ENCODE results near the gene ALAS2. TPM values are rescaled to one million over a fixed set of nuclear protein-coding genes. Genes with fewer than 3 reads are reported as not detected.
A peak's percentile ranks its signal among the peaks of the same experiment; 100 is the strongest.

The ALAS2 gene
- total RNA-seq, 1 experiment from 2014 or later = not detected

DNA sequence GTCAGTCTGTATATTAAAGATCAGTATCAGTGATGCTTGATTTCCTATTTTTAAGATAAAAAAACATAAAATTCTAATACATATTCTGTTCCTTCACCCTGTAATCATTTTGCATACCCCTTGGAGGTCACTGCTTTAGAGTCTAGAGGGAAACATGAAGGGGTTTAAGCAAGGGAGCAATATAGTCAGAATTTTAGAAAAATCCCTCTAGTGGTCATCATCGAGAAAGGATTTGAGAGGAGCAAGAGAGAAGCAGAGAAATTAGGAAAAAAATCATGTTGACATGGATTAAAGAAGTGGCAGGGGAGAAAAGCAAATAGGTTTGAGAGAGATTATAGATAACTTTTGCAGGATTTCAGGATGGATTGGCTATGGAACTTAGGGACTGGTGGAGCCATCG, 19.5 kb downstream of the ALAS2 start:
- TF ChIP-seq, protein P1, sequence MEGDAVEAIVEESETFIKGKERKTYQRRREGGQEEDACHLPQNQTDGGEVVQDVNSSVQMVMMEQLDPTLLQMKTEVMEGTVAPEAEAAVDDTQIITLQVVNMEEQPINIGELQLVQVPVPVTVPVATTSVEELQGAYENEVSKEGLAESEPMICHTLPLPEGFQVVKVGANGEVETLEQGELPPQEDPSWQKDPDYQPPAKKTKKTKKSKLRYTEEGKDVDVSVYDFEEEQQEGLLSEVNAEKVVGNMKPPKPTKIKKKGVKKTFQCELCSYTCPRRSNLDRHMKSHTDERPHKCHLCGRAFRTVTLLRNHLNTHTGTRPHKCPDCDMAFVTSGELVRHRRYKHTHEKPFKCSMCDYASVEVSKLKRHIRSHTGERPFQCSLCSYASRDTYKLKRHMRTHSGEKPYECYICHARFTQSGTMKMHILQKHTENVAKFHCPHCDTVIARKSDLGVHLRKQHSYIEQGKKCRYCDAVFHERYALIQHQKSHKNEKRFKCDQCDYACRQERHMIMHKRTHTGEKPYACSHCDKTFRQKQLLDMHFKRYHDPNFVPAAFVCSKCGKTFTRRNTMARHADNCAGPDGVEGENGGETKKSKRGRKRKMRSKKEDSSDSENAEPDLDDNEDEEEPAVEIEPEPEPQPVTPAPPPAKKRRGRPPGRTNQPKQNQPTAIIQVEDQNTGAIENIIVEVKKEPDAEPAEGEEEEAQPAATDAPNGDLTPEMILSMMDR (conservative IDR thresholded peaks at IDR 0.05) = peak; percentile 52
- Histone ChIP-seq H3K4me1 (ENCODE audit: insufficient read depth, low read length) (no peaks in the 10 kb centered on the region), H3K18ac (ENCODE audit: insufficient read length, low read depth, low read length) (no peak overlapping the region), H3K27ac (ENCODE audit: insufficient read length, low read depth, low read length) (no peak overlapping the region), H3K27me3 (ENCODE audit: insufficient read depth, low read length) (no peaks in the 10 kb centered on the region), H3K4me2 (ENCODE audit: insufficient read depth, insufficient read length, low read length) (no peak overlapping the region), H2BK20ac (ENCODE audit: low read depth, low read length, poor library complexity, severe bottlenecking) (no peak overlapping the region), H2BK12ac (ENCODE audit: insufficient read length, low read depth, low read length) (no peak overlapping the region), H4K8ac (replicated peaks; ENCODE audit: insufficient read length, low read depth, low read length) (no peak overlapping the region), H3K23me2 (ENCODE audit: insufficient read length, low read depth, low read length, poor library complexity, severe bottlenecking) (no peaks in the 10 kb centered on the region), H4K91ac (ENCODE audit: insufficient read length, low read depth, low read length) (no peak overlapping the region), H2BK5ac (ENCODE audit: insufficient read length, low read length) (no peak overlapping the region), H3K23ac (ENCODE audit: insufficient read length, low read depth, low read length) (no peak overlapping the region), H4K5ac (ENCODE audit: insufficient read length, low read depth, low read length) (no peak overlapping the region), H3K79me2 (ENCODE audit: insufficient read depth, low read length) (no peaks in the 10 kb centered on the region), H3K4ac (ENCODE audit: low read depth, low read length) (no peak overlapping the region), H3T11ph (ENCODE audit: low read length) (no peak overlapping the region), H3K14ac (ENCODE audit: insufficient read depth, low read length) (no peak overlapping the region), H2AFZ (ENCODE audit: low read length) (no peak overlapping the region), H2BK15ac (ENCODE audit: low read depth, low read length) (no peak overlapping the region), H2BK120ac (ENCODE audit: low read depth, low read length, poor library complexity, severe bottlenecking) (no peak overlapping the region), H3K9me3 (ENCODE audit: control insufficient read depth, low read depth, low read length) (peaks cover 30% of the 10 kb centered on the region), H3K56ac (ENCODE audit: insufficient read length, low read depth, low read length) (no peak overlapping the region), H3K9ac (ENCODE audit: extremely low read depth, insufficient read length, low read length) (no peak overlapping the region), H2AK5ac (ENCODE audit: insufficient read length, low read length) (no peak overlapping the region), H3K79me1 (ENCODE audit: insufficient read depth, low read depth, low read length, poor library complexity, severe bottlenecking) (no peaks in the 10 kb centered on the region), H4K20me1 (ENCODE audit: control insufficient read depth, insufficient read depth, insufficient read length) (no peaks in the 10 kb centered on the region)
- Mint-ChIP-seq H3K27ac (no peak overlapping the region), H3K36me3 (ENCODE audit: insufficient read depth in 1 of 3, low read depth in 3 of 3) (peaks cover 7 to 14% (median 9%) of the 10 kb centered on the region in 3 experiments), H3K27me3 (ENCODE audit: low read depth) (no peaks in the 10 kb centered on the region; the same call in 1 of the 2 replicates), H3K9me3 (peaks cover 24 to 33% of the 10 kb centered on the region in 2 experiments), H3K4me3 (no peak overlapping the region), H3K4me1 (peaks cover 0 to 4% of the 10 kb centered on the region in 2 experiments; a peak in 2 of 4 replicates)
- WGBS (ENCODE audit: extremely low coverage, insufficient read length, low lambda C conversion rate) = no CpG with 5 or more reads among the region's 2 CpGs
- no peak for DNase-seq
